Endothelial cell of umbilical vein (primary cell): ENCODE results near the gene AFF1.

Source experiments
- CTCF ChIP-seq, 2 donors: IDR thresholded peaks; 1 replicate in 1 of 2; 2 replicates in 1 of 2; pipeline ENCODE4 v1.5.1; 2011; ENCODE audit warnings: low read length in 2 of 2, mild to moderate bottlenecking in 2 of 2, moderate library complexity in 2 of 2, control low read depth in 1 of 2, inconsistent platforms in 1 of 2, low read depth in 1 of 2; ENCODE audit not compliant: insufficient read depth in 1 of 2; ENCODE audit errors: extremely low read depth in 1 of 2
- EZH2 ChIP-seq: IDR thresholded peaks from 2 replicates; pipeline ENCODE4 v1.6.1; 2012; ENCODE audit warnings: borderline replicate concordance, low read depth, mild to moderate bottlenecking, moderate library complexity, low read length, inconsistent platforms; ENCODE audit not compliant: severe bottlenecking
- FOS ChIP-seq: IDR thresholded peaks from 2 replicates; pipeline ENCODE4 v1.6.1; 2011; ENCODE audit warnings: mild to moderate bottlenecking, low read length, moderate library complexity, borderline replicate concordance; ENCODE audit not compliant: insufficient read depth
- GATA2 ChIP-seq: IDR thresholded peaks from 2 replicates; pipeline ENCODE4 v1.7.0; 2011; ENCODE audit warnings: low read depth, mild to moderate bottlenecking, moderate library complexity, mixed read lengths, low read length; ENCODE audit not compliant: insufficient read length, insufficient read depth
- POLR2A ChIP-seq: IDR thresholded peaks from 2 replicates; pipeline ENCODE4 v1.6.1; 2012; ENCODE audit warnings: low read depth, mild to moderate bottlenecking, control low read depth, low read length
- POLR2AphosphoS5 ChIP-seq: IDR thresholded peaks from 2 replicates; pipeline ENCODE4 v1.6.1; 2012; ENCODE audit warnings: low read depth, mild to moderate bottlenecking, control low read depth, low read length, moderate library complexity; ENCODE audit not compliant: insufficient read depth
- TF ChIP-seq, protein P1 (sequence below): IDR thresholded peaks from 2 replicates; pipeline ENCODE4 v1.6.1; 2011; ENCODE audit not compliant: insufficient read depth, insufficient read length

DNA sequence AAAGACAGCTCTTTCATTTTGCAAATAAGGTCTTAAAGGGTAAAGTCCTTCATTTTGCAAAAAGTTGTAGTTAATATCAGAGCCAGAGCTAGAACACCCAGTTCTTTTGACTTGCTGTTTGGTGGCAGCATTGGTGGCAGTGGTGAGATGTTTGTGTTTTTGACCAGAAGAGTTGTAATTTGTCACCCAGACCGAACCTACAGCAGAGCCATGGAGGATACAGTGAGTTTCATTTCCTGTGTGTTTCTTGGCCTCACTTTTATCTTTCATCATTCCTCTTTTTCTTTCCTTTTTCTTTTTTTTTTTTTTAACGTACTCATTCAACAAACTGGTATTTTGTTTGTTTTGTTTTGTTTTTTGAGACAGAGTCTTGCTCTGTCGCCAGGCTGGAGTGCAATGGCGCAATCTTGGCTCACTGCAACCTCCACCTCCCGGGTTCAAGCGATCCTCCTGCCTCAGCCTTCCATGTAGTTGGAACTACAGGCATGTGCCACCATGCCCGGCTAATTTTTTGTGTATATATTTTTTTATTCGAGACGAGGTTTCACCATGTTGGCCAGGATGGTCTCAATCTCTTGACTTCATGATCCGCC is 116.4 kb downstream of the AFF1 start:
- TF ChIP-seq, protein P1, sequence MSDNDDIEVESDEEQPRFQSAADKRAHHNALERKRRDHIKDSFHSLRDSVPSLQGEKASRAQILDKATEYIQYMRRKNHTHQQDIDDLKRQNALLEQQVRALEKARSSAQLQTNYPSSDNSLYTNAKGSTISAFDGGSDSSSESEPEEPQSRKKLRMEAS = no peak
- TF ChIP-seq POLR2AphosphoS5 = no peak
- TF ChIP-seq CTCF (IDR thresholded peaks at IDR 0.05; ENCODE audit: extremely low read depth in 1 of 2, insufficient read depth in 1 of 2, low read depth in 1 of 2, low read length in 2 of 2) = no peak
- TF ChIP-seq POLR2A = no peak
- no peak for TF ChIP-seq GATA2
- TF ChIP-seq EZH2 = no peak
- no peak for TF ChIP-seq FOS
